ENCODE results near the gene XRCC3.

DNA sequence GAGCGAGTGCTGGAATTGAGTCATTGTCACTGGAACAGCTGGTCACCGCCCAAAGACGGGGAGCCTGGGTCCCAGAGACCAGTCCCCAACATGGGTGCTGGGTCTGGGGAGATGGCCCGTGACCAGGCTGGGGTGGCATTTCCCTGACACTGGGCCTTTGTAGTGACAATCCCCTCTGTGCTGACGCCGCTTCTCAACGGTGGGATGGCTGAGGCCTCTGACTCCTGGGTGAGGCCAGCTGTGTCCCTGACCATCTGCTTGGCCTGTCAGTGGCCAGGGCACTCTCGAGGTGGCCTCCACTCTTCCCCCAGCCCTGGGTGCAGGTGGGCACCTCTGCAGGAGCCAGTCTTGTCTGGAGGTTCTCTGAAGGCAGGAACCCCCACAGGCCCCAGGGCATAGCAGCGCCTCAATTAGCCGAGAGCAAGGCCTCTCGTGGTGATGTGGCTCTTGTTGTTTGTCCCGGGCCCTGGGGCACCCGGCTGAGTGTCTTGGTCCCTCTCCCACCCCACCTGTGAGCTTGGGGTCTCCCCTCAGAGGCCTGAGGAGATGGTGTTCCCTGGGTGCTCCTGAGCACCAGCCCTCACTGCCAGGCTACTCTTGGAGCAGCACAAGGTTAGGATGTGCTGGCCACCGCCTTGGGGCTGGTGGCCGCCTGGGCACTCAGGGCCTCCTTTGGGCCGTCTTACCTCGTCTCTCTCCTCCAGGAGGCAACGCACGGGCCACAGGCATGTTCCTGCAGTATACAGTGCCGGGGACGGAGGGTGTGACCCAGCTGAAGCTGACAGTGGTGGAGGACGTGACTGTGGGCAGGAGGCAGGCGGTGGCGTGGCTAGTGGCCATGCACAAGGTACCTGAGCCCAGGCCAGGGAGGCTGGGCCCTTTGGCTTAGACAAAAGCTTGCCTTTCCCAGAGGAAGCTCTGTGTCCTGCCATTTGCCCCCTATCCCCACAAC, 16.9 kb upstream of the XRCC3 start:
- TF ChIP-seq POLR2A (IDR thresholded peaks at IDR 0.05) (no peak), POLR2AphosphoS5 (IDR thresholded peaks at IDR 0.05) (no peak)
- TF ChIP-seq, protein P1, sequence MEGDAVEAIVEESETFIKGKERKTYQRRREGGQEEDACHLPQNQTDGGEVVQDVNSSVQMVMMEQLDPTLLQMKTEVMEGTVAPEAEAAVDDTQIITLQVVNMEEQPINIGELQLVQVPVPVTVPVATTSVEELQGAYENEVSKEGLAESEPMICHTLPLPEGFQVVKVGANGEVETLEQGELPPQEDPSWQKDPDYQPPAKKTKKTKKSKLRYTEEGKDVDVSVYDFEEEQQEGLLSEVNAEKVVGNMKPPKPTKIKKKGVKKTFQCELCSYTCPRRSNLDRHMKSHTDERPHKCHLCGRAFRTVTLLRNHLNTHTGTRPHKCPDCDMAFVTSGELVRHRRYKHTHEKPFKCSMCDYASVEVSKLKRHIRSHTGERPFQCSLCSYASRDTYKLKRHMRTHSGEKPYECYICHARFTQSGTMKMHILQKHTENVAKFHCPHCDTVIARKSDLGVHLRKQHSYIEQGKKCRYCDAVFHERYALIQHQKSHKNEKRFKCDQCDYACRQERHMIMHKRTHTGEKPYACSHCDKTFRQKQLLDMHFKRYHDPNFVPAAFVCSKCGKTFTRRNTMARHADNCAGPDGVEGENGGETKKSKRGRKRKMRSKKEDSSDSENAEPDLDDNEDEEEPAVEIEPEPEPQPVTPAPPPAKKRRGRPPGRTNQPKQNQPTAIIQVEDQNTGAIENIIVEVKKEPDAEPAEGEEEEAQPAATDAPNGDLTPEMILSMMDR (IDR thresholded peaks at IDR 0.05) = no peak
